Left cardiac atrium (tissue), 4 donors: ENCODE measurements around the gene FSTL4. TPM values are rescaled to one million over a fixed set of nuclear protein-coding genes. Genes with fewer than 3 reads are reported as not detected.

Experiments used
- ATAC-seq, 2 donors: fragments of 200-7000 bp; cut with Tn5 transposase; one replicate each; pipeline ENCODE4 v1.9.1; 2020; ENCODE audit warnings: mild to moderate bottlenecking in 2 of 2, moderate library complexity in 2 of 2
- DNase-seq: peaks from one replicate; pipeline ENCODE4 v3.0.0-alpha.2; 2020
- intact Hi-C, 2 donors: fragments of 100-400 bp; cut with DNase I; formaldehyde crosslinking; loops; one replicate each; pipeline versions ENCODE4 v1.14.1 to v1.15.1; 2022 to 2023
- total RNA-seq, 2 donors: library from RNA; stranded (reverse); fragmentation: NEBNext Ultra II Directional; extraction: Animal tissue kit (Norgen Biotek cat#: 25700); gene quantifications; one replicate each; pipeline ENCODE4 v1.2.1, GENCODE V29; 2021
- donor health status: DM: no; HTN: yes; CAD: no.
- donor health status: DM: no; HTN: yes; CAD: no; lungs with severe emphysema.
- donor health status: DM: yes; HTN: yes; CAD: no.
- donor health status: Dilated cardiomyopathy.

FSTL4 gene
- total RNA-seq, 2 donors from 2014 or later = 0.21 TPM; not detected in 1

GRCh38 chr5:133613184-133613583 lies 843 bp upstream of the FSTL4 start:
- no peak for ATAC-seq
- no peak for DNase-seq
- intact Hi-C loops = no loop called here

DNA sequence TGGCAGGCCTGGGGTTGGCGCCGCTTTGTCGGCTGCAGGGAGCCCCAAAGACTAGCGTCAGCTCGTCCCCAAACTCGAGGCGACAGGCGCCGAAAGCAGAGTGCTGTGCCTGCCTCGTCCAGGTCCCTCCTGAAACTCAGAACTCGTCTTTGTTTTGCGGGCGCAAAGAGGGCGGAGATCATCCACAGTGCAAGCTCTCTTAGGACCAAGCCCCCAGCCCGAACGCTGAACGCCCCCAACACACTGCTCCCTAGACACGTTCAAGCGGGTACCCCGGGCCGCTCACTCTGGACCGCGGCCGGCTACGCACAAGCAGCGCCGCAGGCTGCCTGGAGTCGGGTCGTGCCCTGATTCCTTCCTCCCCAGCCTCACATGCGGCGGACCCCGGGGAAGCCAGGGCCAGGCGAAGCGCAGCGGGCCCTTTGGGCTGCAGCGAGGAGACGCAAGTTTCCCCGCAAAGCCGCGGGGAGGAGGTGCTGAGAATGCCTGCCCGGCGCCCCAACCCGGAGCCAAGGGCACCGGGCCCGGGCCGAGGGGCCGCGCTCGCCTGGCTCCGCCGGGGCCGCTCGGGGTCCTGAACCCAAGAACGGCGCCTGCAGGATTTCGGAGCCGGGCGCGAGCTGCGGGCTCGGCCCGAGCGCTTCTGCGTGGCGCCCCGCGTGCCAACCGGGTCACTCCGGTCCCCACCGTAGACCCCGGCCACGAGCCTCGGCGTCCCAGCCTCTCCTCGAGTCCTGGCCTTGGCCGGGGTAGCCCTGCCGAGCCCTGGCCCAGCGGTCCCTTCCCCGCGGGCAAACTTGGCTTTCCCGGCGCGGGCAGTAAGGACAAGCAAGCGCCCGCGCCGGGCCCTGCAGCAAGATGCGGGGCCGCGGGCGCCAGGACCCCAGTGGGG lies 738 bp downstream of the FSTL4 start:
- intact Hi-C loops = no loop called here
- peak in 1 of 2 donors; percentile 26 for ATAC-seq

GRCh38 chr5:133610489-133611356 lies 1.6 kb downstream of the FSTL4 start:
- ATAC-seq (peak; percentile 96 to 98), DNase-seq (peak; percentile 63)
- intact Hi-C loops = no loop called here

More for the DNA sequence above, 738 bp downstream of the FSTL4 start:
- DNase-seq = no peak

DNA sequence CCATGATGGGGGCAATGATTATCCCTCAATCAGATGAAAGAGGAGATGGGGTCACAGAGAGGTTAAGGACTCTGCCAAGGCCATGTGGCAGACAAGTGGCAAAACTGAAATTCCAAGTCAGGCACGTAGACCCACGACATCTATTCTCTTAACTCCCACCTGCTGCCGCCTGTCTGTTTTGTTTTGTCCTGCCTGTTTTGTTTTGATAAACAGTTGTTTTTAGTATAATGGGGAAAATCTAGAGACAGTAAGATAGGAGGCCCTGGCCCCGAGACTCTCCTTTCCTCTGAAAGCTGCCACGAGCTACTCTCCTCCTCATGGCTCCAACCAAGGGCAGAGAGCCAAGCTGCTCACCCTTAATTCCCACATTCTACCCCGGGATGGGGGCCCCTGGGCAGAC lies 4.9 kb downstream of the FSTL4 start:
- ATAC-seq = no peak

DNA sequence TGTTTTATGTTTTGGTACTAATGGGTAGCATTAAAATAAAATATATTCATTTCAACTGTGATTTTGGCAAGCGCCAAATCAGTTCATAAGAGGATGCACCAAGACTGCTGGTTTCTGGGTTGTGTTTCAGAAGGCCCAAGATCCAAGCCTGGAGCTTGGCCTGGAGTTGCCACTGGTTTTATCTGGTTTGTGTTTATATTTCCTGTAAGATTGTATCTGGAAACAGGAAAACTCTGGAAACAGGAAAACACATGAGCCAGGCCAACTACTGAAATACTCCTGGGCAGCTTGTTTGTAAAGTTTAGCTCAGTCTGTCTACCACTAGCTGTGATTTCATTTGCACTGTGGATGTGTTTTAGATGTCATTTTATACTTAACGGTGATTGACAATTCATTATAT lies 5.5 kb downstream of the FSTL4 start:
- DNase-seq (no peak), ATAC-seq (no peak)
- intact Hi-C loops = loop anchor here in 1 of 2 donors (5.0 kb wide), 1 partner anchor 185 kb away; no protein-coding TSS in a partner anchor

More for the DNA sequence above, 4.9 kb downstream of the FSTL4 start:
- no peak for DNase-seq
- intact Hi-C loops = loop anchor here in 1 of 2 donors (5.0 kb wide), 1 partner anchor 185 kb away; no protein-coding TSS in a partner anchor

DNA sequence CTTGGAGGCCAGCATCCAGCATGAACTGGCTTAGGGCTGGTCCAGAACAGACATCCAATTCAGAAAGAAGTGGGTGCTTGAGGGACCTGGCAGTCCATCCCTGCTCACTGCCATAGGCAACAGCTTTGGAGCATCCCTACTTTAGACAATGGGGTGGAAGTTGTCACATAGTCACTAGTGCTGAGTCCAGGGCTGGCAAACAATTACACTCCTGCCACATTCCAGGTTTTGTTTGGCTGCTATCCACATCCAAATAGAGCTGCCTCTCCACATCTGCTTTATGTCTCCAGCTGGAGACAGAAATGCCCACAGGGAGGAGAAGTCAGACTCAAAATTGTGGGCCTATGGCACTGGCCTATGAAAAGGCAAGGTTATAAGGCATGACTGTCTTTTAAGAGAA lies 7.0 kb downstream of the FSTL4 start:
- intact Hi-C loops = loop anchor here in 1 of 2 donors (5.0 kb wide), 1 partner anchor 183 kb away; no protein-coding TSS in a partner anchor
- no peak for DNase-seq
- peak; percentile 51 to 92 for ATAC-seq

DNA sequence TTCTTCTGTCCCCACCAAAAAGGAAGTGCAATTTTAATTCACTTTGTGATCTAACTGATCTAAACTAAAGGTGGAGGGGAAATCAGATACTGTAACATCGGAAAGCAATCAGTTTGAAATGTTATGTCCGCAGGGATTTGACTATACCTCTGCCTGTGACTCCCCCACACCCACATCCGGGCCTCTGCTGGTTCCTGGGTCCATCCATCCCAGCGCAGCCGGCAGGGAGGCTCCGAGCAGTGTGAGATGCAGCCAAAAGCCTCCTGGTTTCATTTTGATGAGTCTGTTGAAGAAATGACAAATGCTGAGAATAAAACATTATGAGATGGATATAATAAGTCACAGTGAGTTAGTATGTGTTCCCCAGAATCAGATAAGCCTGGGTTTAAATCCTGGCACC lies 8.6 kb downstream of the FSTL4 start:
- ATAC-seq (no peak), DNase-seq (no peak)
- intact Hi-C loops = no loop called here

DNA sequence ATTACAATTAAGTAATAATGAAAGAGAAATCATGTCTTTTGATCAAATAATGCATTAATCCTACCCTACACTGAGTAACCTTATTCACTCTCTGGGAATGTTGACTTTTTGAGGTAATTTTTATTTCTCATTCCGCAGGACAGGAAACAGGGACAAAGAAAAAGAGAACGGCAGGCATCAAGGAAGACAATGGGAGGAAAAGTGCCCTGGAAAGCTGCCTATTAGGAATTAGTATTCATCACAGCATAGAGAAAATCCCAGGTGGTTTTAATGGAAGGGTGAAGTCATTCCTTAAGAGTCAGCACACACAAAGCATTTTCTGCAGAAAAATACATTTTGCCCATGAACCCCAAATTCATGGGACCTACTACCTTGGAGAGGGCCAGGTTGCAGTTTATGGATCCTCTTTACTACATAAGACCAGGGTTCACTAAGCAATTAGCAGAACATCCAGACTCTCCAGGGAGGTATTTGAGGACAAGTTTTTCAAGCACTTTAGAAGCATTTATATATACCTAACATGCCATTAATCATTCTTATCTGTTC lies 9.4 kb downstream of the FSTL4 start:
- DNase-seq = no peak
- intact Hi-C loops = no loop called here
- no peak for ATAC-seq

- DNase-seq (no peak), ATAC-seq (no peak)
- intact Hi-C loops = no loop called here
Observed at GRCh38 chr5:133599600-133599999, 12.7 kb downstream of the FSTL4 start.

DNA sequence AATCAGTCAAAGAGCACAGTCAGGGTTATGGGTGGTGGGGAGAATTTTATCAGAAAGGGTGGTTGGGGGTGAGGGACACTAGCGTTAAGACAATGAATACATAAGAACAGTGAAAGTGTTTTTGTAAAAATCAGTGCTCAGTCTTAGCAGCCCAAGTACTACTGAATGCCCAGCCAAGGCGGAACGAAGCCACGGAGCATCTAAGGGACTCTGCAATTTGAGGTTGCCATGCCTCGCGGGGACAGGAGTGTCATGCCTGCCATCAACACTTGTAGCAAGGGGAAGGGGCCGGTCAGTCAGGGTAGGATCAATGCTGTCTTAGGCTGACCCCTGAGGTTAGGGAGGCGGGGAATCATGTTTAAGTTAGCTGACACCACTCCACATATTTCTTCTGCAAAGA lies 13.3 kb downstream of the FSTL4 start:
- ATAC-seq (no peak), DNase-seq (no peak)
- intact Hi-C loops = no loop called here

DNA sequence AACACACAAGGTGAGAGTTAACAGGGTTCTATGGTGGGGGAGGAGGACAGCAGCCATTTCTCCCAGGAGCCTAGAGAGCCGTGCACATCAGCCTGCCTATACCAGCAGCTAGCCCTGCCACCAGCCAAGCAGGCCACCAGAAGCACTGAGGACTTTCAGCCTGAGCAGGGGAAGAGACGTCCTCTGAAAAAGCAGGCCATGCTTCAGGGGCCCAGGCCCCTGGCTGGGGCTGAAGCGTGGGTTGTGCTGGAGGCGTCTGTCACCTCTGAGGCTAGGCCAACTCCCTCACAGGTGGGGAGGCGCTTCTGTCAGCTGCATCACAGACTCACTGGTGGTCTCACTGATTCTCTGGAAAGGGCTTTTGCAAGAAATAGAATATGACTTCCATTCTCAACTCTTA lies 16.3 kb downstream of the FSTL4 start:
- DNase-seq (no peak), ATAC-seq (no peak)
- intact Hi-C loops = no loop called here

DNA sequence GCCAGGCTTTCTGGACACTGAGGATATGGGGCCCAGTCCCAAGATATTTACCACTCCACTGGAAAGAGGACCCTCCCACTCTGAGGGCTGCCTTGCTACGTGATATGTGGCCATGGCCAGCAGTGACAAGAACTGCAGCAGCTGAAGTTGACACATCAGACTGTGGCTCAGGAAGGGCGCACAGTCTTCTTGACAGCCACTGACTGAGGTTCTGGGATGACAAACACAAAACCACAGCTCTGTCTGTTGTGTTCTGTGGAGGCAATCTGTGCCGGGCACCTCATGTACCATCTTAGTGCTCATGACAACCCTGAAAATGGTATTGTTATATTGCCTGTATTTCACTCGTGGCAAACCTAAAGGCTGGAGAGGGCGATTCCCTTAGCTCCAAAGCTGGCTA lies 16.9 kb downstream of the FSTL4 start:
- no peak for DNase-seq
- intact Hi-C loops = no loop called here
- ATAC-seq = no peak

GRCh38 chr5:133589286-133589685 lies 23.1 kb downstream of the FSTL4 start:
- intact Hi-C loops = no loop called here
- no peak for DNase-seq

DNA sequence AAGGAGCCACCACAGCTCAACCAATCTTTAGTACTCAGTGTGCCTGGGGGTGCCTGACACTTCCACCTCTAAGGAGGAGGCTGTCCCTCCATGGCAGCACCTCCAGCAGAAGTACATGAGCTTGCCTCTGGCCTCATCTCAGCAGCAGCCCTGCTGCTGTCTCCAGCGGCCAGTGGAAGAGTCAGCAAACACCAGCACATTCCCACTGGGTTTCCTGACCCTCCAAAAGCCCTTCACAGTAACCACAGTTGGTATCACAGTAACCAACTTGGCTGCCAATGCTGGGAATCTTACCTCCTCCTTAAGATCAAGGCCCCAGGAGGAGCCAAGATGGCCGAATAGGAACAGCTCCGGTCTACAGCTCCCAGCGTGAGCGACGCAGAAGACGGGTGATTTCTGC lies 29.4 kb downstream of the FSTL4 start:
- ATAC-seq (no peak), DNase-seq (no peak)
- intact Hi-C loops = no loop called here

More at GRCh38 chr5:133589286-133589685, 23.1 kb downstream of the FSTL4 start:
- no peak for ATAC-seq

GRCh38 chr5:133581918-133582317 lies 30.4 kb downstream of the FSTL4 start:
- DNase-seq (no peak), ATAC-seq (no peak)
- intact Hi-C loops = no loop called here

GRCh38 chr5:133581348-133581747 lies 31.0 kb downstream of the FSTL4 start:
- DNase-seq (no peak), ATAC-seq (no peak)
- intact Hi-C loops = no loop called here

DNA sequence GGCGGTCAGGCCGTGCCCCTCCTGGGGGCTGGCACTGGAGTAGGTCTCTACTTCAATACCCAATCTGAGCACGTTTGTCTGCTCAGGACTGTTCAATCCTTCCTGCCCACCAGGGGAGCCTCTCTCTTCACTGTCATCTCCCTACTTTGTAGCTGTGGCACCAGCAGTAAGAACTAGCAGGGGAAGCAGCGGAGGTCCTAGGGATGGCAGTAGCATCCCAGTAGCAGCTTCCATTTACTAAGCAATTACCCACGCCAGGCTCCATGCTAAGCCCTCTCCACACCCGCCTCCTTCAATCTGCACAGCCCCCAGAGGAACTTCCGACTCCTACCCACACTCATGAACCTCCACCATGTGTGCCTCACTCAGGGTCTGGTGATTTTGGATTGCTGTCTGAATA lies 31.7 kb downstream of the FSTL4 start:
- intact Hi-C loops = no loop called here
- ATAC-seq = no peak
- DNase-seq = no peak

- intact Hi-C loops = no loop called here
- ATAC-seq = no peak
- DNase-seq = no peak
Observed at GRCh38 chr5:133579766-133580165, 32.6 kb downstream of the FSTL4 start.

DNA sequence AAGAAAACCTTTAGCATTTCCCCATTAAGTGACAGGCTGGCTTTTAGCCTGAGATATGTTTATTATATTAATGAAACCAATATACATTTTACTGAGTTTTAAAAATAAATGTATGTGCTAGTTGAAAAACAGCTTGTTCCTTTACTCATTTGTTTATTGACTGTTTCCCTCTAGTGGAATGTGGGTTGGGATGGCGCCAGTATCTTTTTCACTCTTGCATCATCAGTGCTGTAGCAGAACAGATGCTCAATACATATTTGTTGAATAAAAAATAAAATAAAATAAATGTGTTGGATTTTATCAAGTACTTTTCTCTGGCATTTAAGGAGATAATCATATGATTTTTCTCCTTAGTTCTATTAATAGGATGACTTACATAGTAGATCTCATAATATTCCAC lies 43.0 kb downstream of the FSTL4 start:
- DNase-seq (no peak), ATAC-seq (no peak)
- intact Hi-C loops = no loop called here

- intact Hi-C loops = no loop called here
- peak; percentile 24 for DNase-seq
- ATAC-seq = no peak
Observed at GRCh38 chr5:133565993-133566392, 46.3 kb downstream of the FSTL4 start.
